Measurements from ENCODE around the gene OSBPL7.

DNA sequence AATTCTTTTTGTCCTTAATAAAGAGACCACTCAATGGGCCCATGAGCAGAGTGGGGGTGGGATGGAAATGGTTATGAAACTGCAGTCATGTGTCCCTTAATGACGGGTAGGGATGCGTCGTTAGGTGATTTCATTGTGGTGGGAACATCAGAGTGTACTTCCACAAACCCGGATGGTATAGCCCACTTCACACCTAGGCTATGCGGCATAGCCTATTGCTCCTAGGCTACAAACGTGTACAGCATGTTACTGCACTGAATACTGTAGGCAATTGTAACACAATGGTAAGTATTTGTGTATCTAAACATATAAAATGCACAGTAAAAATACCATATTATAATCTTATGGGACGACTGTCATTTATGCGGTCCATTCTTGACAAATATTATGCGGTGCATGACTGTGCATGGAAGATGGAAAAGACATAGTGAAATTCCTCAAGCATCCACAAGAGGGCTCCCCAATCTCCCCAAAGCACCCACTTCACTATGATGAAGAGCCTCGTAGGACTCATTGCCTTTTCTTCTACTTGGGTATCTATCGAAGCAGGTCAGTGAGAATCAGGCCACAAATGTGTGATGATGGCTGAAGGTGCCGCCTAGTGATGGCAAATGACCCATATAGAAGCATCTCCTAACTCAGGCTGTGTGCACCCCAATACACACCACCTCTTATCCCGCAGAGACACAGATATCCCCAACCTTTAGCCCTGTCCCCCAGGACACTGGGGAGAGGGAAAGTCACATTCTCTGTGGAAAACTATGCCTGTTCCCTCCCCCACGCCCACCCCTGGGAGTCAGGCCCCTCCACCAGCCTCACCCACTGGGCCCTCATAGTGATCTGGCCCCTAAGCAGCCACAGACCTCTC, 45.0 kb downstream of the OSBPL7 start:
- TF ChIP-seq, protein P1, sequence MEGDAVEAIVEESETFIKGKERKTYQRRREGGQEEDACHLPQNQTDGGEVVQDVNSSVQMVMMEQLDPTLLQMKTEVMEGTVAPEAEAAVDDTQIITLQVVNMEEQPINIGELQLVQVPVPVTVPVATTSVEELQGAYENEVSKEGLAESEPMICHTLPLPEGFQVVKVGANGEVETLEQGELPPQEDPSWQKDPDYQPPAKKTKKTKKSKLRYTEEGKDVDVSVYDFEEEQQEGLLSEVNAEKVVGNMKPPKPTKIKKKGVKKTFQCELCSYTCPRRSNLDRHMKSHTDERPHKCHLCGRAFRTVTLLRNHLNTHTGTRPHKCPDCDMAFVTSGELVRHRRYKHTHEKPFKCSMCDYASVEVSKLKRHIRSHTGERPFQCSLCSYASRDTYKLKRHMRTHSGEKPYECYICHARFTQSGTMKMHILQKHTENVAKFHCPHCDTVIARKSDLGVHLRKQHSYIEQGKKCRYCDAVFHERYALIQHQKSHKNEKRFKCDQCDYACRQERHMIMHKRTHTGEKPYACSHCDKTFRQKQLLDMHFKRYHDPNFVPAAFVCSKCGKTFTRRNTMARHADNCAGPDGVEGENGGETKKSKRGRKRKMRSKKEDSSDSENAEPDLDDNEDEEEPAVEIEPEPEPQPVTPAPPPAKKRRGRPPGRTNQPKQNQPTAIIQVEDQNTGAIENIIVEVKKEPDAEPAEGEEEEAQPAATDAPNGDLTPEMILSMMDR (IDR thresholded peaks at IDR 0.05): peak in 3 of 4 experiments; percentile 26 to 57 (median 31)
- TF ChIP-seq POLR2A (IDR thresholded peaks at IDR 0.05) (no peak), POLR2AphosphoS5 (IDR thresholded peaks at IDR 0.05) (no peak)

All from sigmoid colon (tissue), 4 donors.